Fibroblast of peridontal ligament (primary cell): ENCODE measurements around the gene DUSP9.
"Not testable (repeated sequence)": the region's sequence is repeated elsewhere in the genome, so short reads cannot be mapped to it uniquely, and the experiment has no call there.

Experiments used
- DNase-seq: peaks from one replicate; pipeline ENCODE4 v3.0.0-alpha.2; 2010; ENCODE audit errors: extremely low read depth

The DUSP9 gene

DNA sequence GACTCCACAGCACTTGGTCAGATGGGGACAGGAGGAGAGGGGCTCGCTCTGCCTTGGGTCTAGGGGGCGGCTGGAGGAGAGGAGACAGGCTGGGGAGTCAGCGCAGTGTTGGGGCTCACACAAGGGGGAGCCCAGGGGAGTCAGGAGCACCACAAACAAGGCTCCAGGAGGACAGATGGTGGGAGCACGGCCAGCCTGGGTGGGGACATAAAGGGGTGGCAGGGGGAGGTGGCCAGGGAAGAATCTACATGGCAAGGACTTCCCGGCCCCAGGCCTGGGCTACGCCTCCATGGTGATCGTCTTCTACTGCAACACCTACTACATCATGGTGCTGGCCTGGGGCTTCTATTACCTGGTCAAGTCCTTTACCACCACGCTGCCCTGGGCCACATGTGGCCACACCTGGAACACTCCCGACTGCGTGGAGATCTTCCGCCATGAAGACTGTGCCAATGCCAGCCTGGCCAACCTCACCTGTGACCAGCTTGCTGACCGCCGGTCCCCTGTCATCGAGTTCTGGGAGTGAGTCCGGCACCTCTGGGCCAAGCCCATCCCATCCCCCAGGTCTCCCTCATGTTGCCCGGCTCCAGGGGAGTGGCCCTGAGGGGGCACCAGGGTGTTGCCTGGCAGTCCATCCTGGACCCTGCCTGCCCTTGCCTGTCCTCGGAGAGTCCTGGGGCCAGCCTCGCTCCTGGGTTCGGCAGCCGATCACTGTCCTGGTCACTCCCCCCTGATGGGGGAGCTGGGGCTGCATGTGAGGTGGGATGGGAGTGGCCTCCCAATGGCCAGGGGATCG, 44.2 kb downstream of the DUSP9 start:
- not testable (repeated sequence) for DNase-seq

DNA sequence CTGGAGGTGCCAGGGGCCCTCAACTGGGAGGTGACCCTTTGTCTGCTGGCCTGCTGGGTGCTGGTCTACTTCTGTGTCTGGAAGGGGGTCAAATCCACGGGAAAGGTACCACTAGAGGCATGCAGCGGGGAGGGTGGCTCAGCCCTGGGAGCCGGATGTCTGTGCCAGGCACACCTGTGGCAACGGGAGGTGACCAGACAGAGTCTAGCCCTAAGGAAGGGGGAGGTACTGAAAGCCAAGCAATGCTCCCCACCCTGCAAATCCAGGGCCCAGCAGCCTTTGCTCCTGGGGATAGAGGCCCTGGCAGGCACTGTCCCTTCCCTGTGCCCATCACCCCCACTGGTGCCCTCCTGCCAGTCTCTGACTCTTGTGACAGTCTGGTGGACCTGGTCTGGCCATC, 45.0 kb downstream of the DUSP9 start:
- no peak for DNase-seq

DNA sequence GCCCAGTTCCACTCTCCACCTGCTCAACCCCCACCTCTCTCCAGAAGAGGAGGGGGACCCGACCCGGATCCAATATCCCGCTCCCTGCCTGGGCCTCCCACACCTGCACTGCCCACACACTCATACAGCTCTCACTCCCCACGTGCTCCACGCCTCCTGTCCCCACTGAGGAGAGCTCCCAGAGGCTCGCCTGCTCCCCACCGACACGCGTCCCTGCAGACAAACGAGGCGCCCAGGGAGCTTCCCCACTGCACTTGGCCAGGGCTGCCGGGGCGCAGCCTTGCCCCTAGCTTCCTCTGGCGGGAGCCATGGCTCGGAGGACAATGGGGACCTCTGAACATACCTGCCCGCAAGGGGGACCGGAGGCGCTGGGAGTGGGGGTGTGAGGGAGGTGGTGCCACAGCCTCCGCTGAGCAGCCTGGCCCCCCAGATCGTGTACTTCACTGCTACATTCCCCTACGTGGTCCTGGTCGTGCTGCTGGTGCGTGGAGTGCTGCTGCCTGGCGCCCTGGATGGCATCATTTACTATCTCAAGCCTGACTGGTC, 45.7 kb downstream of the DUSP9 start:
- no peak for DNase-seq

DNA sequence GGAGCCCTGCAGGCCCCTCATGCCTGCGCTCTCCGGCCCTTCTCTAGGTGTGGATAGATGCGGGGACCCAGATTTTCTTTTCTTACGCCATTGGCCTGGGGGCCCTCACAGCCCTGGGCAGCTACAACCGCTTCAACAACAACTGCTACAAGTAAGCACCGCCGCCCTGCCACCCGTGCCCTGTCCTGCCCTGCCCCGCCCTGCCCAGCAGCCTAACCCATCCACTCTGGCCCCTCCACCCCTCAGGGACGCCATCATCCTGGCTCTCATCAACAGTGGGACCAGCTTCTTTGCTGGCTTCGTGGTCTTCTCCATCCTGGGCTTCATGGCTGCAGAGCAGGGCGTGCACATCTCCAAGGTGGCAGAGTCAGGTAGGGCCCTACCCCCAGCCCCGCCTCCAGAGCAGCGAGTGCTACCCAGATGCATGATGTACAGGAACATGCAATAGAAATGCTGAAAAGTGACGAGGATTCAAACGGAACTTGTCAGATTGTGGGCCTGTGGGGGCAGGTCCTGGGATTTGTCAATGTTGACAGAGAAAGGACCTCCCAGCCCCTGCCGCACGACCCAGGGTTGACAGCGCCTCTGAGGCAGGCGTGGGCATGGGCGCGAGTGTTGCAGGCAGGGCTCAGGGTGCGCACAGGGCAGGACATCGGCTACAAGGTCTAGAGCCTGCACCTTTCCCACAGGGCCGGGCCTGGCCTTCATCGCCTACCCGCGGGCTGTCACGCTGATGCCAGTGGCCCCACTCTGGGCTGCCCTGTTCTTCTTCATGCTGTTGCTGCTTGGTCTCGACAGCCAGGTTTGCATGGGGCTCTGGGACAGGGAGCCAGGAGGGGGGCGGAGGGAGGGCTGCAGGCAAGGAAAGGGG, 46.4 kb downstream of the DUSP9 start:
- DNase-seq, result no peak

DNA sequence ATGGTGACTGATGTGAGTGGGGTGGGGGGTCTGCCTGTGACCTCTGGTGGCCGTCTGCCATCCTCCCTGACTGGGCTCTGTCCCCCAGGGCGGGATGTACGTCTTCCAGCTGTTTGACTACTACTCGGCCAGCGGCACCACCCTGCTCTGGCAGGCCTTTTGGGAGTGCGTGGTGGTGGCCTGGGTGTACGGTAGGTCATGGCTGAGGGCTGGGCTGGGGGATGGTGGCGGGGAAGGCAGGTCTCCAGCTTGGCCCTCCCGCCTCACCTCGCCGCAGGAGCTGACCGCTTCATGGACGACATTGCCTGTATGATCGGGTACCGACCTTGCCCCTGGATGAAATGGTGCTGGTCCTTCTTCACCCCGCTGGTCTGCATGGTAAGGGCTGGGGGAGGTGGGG, 47.3 kb downstream of the DUSP9 start:
- not testable (repeated sequence) for DNase-seq

DNA sequence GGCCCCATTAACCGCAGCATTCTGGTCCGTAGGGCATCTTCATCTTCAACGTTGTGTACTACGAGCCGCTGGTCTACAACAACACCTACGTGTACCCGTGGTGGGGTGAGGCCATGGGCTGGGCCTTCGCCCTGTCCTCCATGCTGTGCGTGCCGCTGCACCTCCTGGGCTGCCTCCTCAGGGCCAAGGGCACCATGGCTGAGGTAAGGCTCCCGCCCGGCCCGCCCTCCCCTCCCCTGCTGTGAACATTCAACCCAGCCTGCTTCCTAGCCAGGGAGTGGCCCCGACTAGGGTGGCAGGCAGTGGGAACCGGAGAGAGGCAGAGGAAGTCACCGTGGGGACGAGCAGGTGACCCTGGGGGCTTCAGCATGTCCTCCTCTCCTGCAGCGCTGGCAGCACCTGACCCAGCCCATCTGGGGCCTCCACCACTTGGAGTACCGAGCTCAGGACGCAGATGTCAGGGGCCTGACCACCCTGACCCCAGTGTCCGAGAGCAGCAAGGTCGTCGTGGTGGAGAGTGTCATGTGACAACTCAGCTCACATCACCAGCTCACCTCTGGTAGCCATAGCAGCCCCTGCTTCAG, 47.8 kb downstream of the DUSP9 start:
- no peak for DNase-seq

DNA sequence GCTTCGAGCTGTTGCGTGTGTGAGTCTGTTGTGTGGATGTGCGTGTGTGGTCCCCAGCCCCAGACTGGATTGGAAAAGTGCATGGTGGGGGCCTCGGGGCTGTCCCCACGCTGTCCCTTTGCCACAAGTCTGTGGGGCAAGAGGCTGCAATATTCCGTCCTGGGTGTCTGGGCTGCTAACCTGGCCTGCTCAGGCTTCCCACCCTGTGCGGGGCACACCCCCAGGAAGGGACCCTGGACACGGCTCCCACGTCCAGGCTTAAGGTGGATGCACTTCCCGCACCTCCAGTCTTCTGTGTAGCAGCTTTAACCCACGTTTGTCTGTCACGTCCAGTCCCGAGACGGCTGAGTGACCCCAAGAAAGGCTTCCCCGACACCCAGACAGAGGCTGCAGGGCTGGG, 49.1 kb downstream of the DUSP9 start:
- no peak for DNase-seq

DNA sequence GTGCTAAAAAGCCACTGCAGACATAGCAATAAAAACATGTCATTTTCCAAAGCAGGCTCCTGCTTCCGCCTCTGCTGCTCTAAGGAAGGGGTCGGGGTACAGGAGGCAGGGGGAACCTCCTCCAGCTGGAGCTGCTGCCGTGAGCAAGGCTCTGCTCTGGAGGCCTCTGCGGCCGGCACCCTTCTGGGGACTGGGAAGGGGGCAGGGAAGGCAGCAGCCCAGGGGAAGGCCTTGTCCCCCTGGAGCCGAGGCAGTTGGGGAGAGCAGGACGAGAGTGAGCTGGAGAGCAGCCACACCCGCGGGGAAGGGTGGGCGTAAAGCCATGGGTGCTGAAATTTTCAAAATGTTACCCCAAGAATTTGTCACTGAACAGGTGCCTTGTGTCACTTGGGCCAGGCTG, 49.5 kb downstream of the DUSP9 start:
- not testable (repeated sequence) for DNase-seq

DNA sequence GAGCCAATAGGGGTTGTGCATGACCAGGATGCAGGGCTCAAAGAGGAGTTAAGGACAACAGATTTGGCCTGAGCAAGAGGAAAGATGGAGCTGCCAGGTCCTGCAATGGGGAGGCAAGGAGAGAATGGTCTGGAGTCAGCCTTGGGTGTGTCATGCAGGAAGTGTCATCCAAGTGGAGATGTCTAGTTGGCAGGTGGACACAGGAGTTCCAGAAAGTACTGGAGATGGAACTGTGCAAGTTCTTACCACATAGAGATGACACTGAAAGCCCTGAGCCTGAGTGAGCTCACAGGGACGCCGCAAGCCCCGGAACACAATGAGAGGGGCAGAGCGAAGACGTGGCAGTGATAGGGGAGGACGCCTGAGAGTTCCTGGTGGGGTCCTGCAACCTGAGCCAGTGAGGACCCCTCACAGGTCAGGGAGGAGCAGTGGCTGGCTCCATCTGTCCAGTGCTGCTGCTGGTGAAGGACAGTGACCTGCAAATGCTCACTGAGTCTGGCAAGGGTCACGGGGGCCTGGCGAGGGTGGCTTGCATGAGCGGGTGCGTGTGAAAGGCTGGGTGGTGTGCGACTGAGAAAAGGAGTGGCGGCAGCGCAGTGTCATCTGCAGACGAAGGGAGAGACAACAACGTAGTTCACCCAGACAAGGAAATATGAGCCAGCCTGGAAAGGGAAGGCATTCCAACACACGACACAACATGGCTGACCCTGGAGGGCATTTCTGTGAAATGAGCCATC, 50.2 kb downstream of the DUSP9 start:
- DNase-seq, result not testable (repeated sequence)

DNA sequence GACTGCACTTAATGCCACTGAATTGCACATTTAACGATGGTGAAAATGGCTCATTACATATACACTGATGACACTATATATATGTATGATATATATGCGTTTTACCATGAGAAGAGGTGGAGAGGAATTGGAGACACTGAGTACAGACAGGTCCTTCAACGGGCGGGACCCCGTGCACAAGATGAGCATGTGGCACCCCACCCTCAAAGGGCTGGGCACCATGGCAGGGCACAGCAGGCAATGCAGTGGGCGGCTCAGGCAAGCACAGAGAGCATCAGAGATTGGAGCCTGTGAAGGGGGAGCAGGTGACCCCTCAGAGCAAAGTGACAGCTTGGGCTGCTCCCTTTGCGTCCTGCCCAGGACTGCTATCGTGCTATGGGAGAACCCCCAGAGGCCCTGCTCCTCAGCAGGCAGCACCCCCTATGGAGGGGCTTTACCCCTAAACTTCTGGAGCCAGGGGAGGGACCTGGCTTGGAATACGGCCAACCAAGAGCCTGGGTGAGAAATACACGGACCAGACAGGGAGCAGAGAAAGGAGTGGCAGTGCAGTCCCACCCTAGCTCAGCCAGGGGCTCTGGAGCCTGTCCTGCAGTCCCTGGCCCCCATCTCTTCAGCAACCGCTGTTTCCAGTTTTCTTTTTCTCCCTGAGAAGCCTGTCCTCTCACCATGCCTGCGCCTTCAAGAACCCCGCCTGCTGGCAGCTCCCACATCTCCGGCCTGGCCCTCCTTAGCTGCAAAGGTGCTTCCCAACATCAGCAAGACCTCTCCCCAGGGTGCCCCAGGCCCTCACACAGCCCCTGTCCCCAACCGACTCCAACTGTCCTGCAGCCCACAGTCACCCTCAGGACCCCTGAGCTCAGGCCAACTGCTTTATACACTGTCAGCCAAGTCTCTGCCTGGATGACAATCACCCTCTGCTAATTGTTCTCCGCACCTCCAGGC, 51.2 kb downstream of the DUSP9 start:
- DNase-seq, result no peak

DNA sequence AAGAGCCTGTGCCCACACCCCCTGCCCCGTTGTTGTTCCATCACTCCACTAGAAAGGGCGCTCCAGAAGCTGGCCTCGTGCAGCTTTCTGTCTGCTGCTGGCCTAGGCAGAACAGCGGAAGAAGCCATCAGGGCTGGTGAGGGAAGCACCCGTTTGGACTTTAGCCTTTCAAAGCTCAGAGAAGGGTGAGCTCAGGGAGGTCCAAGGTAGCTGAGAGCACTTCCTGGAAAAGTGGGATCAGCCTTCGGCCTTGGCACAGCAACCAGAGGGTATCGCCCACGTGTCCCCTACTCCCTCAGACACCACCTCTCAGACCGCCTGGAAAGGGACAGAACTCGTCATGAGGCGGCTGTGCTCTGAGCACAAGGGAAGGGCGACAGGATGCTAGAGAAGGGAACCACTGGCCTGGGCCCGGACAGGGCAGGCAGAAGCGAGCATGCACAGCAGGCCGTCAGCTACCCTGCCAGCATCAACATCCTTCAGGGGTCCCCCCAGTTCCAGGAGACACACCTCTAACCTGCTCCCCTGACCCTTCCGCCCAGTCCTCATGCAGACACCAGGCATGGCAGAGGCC, 52.3 kb downstream of the DUSP9 start:
- DNase-seq, result not testable (repeated sequence)

DNA sequence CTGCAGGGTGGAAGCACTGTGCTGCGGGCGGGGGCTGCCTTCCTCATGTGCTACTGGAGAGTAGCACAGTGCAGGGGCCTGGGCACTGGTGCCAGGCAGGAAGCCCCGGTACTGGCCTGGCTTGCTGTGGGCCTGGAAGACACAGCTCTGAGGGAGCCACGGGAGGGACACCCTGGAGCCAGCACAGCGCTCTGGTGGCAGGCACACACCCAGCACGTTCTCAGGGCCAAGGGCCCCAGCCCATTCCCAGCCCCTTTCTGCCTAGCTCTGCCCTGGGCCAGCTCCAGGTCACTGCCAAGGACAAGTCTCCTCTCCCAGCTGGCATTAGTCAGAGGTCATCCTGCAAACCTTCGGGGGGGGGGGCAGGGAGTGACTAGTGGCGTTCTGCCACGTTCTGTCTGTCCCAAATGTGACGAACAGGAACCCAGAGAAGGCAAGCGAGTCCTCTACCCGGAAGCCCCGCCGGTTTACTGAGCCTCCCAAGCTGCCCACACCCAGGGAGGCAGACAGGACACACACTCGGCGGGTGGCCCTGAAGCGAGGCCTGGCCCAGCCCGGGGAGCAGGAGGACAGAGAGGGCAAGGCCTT, 52.9 kb downstream of the DUSP9 start:
- DNase-seq, result not testable (repeated sequence)

DNA sequence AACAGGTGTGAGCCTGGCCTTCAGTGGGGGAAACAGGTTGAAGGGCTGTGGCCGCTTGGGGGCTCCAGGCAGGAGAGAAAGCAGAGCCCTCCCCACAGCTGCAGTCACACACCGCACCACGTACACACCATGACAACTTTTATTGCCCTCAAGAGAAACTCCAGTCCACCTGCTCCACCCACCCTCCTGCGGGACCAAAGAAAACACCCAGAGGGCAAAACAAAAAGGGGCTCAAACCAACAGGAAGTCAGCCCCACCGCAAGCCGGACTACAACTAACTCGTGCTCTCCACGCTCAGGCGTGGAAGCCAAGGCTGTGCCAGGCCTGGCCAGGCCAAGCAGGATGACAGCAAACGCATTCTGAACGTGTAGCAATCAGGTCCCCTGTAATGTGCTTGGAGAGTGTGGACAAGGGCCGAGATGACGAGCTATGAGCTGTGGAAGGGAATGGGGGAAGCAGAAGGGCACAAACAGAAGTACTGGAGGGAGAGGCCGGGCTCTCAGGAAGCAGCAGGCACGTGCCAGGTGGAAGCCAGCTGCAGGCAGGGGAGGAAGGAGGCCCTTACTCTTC, 53.5 kb downstream of the DUSP9 start:
- no peak for DNase-seq
